HG02852 (cell line): ENCODE measurements around the gene KCNAB3.

ENCODE experiments used
- ATAC-seq: cut with Tn5 transposase; IDR thresholded peaks from one replicate; pipeline ENCODE4 v1.9.1; 2021; ENCODE audit warnings: mild to moderate bottlenecking, moderate library complexity; ENCODE audit not compliant: unreplicated experiment

KCNAB3 gene

GRCh38 chr17:7940743-7941142 is 11.1 kb upstream of the KCNAB3 start:
- ATAC-seq = no peak

DNA sequence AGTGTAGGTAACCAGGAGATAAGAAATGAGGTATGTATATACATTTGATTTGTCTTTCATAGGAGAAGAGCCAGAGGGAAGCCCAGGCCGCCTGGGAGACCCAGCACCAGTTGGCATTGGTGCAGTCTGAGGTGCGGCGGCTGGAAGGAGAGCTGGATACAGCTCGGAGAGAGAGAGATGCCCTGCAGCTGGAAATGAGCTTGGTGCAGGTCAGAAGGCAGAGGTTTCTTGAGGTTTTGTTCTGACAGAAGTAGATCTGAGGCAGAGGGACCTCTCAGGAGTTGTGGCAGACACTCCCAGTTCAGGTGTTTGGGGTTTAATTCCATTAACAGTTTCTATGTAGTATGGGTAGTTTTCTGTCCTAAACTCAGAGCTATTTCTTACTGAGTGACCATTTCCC is 10.4 kb upstream of the KCNAB3 start:
- ATAC-seq = no peak

DNA sequence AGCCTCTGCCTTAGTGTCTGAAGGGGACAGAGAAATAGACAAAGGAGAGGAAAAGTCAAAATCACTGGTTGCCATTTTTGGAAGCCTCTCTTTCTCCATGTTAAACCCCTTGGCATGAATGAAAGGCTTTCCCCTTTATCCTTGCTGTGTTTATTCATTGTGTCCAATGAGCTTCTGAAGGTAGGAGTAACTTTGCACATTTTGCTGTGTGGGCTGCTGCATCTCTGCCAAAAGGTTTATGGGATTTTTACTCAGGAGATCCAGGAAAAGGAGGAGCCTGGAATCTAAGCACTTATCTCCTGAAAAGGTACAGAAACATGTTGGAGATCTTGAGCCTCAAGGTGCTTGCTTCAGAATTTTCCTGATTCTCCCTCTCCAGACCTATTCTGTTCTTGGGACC is 6.2 kb upstream of the KCNAB3 start:
- ATAC-seq = no peak

DNA sequence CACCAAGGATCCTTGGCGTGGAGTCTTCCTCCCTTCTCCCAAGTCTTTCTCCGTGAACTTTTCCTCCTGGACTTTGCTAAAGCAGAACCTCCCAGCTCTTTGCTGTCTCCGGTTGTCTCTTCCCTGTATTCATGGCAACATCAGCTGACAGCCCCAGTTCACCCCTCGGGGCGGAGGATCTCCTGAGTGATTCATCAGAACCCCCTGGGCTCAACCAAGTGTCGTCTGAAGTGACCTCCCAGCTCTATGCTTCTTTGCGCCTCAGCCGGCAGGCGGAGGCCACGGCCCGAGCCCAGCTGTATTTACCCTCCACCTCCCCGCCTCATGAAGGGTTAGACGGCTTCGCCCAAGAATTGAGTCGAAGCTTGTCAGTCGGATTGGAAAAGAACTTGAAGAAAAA is 3.3 kb upstream of the KCNAB3 start:
- ATAC-seq = no peak

DNA sequence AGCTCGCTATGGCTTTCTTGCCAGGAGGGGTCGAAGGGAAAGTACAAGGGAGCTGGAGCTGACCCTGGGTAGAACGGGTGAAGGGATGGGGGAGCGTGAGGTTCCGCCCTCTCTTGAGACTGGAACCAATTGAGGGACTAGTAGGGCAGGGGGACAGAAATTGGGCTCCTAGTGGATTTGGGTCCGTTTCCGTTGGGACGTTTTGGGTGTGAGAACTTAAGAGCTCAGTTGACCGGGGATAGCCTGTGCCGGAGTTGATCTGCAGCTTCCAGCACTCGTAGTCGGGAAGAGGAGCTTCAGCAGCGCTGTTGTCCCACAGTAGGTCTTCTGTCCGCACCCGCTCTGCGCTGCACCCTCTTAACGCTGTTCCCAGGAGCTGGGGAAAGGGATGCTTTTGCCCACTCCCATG is 2.8 kb upstream of the KCNAB3 start:
- ATAC-seq = peak; percentile 10

DNA sequence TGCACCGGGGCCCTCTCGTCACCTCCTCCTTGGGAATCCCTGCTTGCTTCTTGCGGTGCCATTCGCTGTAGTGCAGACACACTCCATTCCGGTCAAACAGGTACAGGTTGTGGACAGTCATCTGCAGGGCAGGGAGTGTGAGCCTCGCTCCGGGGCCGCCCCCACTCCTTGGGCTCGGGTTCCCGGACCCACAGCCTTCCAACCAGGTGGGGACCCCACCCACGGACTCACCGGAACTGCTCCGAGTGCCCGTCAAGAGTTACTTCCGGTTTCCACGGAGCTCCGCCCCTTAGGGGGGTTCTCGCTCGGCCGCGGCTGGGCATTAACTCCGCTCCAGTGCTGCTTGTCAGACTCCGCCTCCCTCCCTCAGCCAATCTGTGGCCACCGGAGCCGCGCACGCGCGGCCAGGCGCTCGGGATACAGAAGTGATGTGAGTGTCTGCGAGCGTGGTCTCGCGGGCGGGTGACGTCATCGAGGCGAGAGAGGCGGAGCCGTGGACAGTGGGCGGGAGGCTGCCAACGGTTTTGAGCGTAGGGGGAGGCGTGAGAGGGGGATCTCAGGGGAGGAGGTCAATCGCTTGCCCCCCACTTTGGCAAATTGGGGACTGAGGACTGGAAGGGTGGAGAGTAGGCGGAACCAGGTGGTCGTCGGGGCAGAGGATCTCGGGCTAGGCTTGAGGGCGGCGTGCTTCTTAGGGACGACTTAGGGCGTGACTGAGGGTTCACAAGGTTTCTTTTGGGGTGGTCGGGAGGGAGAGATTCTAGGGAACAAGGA is 2.2 kb upstream of the KCNAB3 start, which contains the start of the genes CNTROB and TRAPPC1:
Gene CNTROB (plus strand): TSS at position 498 of the 774 bp plus-strand sequence. CDS start 874 bp downstream, outside the sequence.
Gene TRAPPC1 (minus strand): TSS at position 238 of the 774 bp plus-strand sequence. CDS start 117 bp downstream, at position 121.
- peak; percentile 87 for ATAC-seq

- no peak for ATAC-seq
Observed at GRCh38 chr17:7930841-7931631, 1.4 kb upstream of the KCNAB3 start.

GRCh38 chr17:7927596-7927995 is 2.1 kb downstream of the KCNAB3 start:
- no peak for ATAC-seq

DNA sequence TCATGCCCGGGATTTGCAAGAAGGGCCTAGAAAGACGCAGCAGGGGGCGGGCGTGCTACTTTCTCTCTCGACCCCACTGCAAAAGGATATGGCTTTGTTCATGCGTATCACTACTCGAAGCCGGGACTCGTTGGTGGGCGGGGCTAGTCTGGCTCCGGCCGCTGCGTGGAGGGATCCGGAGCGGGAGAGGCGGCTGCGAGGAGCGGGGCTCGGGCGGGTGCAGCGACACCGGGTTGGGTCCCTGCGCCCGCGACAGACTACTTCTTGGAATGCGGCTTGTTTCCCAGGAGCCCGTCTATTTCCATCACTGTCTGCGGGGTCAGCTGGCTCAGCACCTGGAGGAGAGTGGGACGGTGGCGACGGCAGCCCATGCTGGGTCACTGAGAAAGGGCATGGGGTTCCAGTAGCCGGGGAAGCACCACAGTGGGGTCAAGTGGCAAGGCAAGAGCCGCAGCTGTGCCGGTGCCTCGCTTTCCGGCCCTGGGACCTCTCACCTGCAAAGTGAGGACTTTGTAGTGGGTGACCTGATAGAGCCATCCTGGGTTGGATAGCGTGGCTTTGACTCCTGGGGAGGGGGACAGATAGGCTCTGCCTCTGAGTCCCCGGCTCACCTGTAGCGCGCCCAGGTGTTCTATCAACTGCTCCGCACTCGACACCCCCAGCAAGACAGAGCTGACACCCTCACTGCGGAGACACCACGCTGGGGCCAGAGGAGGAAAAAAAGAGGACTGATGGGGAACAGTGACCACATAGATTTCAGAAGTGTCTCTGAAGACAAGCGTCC is 6.6 kb downstream of the KCNAB3 start:
- no peak for ATAC-seq

DNA sequence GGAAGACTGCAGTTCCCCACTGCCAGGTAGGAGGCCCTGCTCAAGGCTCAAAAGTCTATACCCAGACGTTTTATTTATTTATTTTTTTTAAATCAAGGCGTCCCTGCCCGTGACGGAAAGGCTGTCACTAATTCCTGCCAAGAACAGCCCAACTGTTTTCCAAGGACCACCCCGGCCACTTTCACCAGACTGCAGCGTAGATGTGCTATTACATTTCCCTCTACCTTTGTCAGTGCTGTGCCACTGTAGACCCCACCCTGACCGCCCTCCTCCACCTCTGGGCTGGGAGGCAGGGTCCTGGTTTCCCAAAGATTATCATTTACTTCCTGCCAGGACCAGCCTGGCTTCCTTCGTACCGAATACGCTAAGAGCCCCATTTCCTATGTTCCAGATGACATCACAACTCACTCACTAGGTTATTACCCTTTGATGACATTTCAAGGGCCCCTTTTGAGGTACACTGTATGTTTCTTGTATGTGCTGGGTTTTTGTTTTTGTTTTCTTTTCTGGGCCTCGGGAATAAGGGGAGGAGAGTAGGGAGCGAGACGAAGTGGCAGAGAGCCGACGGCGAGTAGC is 7.3 kb downstream of the KCNAB3 start:
- ATAC-seq = no peak

GRCh38 chr17:7916808-7917207 is 12.8 kb downstream of the KCNAB3 start:
- ATAC-seq = no peak

- ATAC-seq = no peak
Observed at GRCh38 chr17:7916385-7916682, 13.3 kb downstream of the KCNAB3 start.

DNA sequence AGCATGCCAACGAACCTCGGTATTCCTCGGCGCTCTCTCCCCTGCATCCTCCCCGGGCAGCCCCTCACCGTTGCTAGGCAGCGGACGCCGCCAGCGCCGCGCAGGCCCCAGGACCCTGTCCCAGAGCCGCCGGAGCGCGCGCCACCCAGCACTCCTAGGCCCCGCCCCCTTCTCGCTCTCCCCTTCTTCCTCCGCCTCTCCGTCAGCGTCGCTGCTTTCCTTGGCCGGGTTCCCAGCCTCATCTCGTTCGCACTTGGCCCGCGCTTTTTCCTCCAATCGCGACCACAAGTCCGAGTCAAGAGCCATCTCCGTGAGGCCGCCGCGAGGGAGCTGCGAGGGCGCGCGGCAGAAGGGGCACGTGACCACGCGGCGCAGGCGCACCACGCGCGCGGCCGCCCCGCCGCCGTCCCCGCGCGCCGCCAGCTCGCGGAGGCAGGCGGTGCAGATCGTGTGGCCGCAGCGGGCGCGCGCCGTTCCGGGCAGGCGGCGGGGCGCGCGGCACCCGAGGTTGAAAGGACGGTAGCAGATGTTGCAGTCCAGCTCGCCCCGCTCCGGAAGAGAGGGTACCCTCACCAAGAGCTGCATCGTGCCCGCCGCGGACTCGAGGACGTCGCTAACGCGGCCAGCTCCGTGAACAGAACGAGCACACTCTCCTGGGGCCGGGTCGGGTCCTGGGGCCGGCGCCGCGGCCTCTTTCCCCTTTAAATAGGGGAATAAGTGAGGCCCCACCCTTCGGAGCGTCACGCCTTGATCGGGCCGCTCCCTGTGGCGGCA is 13.9 kb downstream of the KCNAB3 start, which contains the start of gene RNF227:
Gene RNF227 (minus strand): TSS at position 679 of the 774 bp plus-strand sequence. CDS start 94 bp downstream, at position 585.
- ATAC-seq = peak; percentile 76

- no peak for ATAC-seq
Observed at GRCh38 chr17:7915179-7915610, 14.5 kb downstream of the KCNAB3 start.

DNA sequence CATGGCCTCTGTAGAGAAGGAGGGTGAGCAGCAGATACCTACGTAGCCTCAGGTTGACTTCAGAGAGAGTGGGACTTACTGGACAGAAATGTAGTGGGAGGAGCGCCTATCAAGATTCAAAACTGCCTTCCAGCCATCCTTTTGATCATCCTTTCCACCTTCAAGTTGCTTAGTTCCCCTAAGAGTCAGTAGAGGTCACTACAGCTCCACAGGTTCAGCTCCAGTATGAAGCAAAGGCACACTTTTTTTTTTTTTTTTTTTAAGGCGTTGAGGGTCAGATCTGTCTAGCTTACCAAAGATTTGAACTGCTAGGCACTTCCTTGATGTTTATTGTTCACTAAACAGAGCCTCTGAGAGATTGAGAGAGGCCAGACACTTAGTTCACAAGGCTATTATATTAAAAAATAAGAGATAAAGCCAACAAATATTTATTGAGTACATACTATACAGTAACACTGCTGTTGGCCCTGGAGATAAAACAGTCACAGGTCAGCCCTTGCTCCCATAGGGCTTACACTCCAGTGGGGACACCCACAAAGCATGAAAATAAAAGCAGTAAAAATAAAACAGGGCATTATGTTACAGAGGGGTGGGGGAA is 16.6 kb downstream of the KCNAB3 start:
- ATAC-seq = no peak

DNA sequence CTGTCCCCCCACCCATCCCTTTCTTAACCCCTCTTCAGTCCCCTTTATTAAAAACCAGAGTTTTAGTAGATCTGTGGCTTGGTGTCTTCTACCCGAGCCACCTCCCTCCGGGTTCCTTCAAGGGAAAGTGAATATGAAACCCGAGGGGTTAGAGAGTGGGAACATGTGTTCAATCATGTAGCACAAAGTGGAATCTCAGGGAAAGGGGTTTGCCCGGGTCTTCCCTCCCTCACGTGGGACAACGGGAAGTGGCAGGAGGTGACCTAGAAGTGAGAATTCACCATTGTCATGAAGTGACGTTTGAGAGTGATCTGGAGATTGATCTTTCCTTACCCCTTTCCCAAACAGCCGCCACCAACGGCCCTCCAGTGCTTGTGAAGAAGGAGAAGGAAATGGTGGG is 18.5 kb downstream of the KCNAB3 start:
- no peak for ATAC-seq

GRCh38 chr17:7910711-7911110 is 18.9 kb downstream of the KCNAB3 start:
- no peak for ATAC-seq

GRCh38 chr17:7910281-7910680 is 19.4 kb downstream of the KCNAB3 start:
- ATAC-seq = no peak

DNA sequence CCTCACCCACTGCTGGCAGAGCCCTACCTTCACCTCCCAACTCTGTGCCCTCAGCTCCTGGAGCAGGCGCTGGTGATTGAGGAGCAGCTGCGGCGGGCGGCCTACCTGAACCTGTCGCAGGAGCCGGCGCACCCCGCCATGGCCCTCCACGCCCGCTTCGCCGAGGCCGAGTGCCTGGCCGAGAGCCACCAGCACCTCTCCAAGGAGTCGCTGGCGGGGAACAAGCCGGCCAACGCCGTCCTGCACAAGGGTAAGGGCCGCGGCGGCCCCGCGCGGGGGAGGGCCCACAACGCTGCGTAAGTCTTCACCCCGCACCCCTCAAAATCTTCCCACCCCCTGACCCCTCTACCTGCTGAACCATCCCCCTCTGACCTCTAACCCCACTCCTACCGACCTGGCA is 20.6 kb downstream of the KCNAB3 start:
- no peak for ATAC-seq
